ENCODE data around the gene ATP6V1A.

Gene ATP6V1A

GRCh38 chr3:113741620-113742019 lies 5.2 kb upstream of the ATP6V1A start:
- H3K4me1 ChIP-seq (ENCODE audit: control insufficient read depth, low read depth, low read length), result peaks cover 4% of the 10 kb centered on the region
- no peak overlapping the region for H3K27ac ChIP-seq (ENCODE audit: low read depth, low read length)
- H2AK5ac ChIP-seq (ENCODE audit: low read length), result no peak overlapping the region
- no peak overlapping the region for H4K8ac ChIP-seq (ENCODE audit: low read depth, low read length)
- peaks cover 78% of the 10 kb centered on the region for H3K79me2 ChIP-seq (ENCODE audit: control insufficient read depth, insufficient read depth, low read length)
- H2BK15ac ChIP-seq (replicated peaks; ENCODE audit: low read depth), result no peak overlapping the region
- no peak overlapping the region for H3K9ac ChIP-seq (ENCODE audit: low read length)
- H3K23ac ChIP-seq (ENCODE audit: low read length), result no peak overlapping the region
- no peak overlapping the region for H3K56ac ChIP-seq (ENCODE audit: low read length)
- no peak overlapping the region for H4K5ac ChIP-seq (ENCODE audit: low read length)
- H3K18ac ChIP-seq (ENCODE audit: low read length), result no peak overlapping the region
- no peaks in the 10 kb centered on the region for H3K27me3 ChIP-seq (ENCODE audit: insufficient read depth, low read length, poor library complexity)
- DNase-seq, result no peak
- H3K79me1 ChIP-seq (ENCODE audit: low read length), result peaks cover 4% of the 10 kb centered on the region
- no peak overlapping the region for H2BK120ac ChIP-seq (ENCODE audit: low read depth, low read length)
- H2BK5ac ChIP-seq (ENCODE audit: low read length), result no peak overlapping the region
- H3K4ac ChIP-seq (ENCODE audit: low read depth, low read length), result no peak overlapping the region
- no peaks in the 10 kb centered on the region for H3K36me3 ChIP-seq (ENCODE audit: control insufficient read depth, insufficient read depth, low read length)
- H3K4me2 ChIP-seq (ENCODE audit: low read length), result no peak overlapping the region
- no CpG with 5 or more reads among the region's 1 CpG for WGBS (ENCODE audit: extremely low coverage, insufficient coverage, low lambda C conversion rate)
- H3K4me3 ChIP-seq (ENCODE audit: low read length), result no peak overlapping the region

DNA sequence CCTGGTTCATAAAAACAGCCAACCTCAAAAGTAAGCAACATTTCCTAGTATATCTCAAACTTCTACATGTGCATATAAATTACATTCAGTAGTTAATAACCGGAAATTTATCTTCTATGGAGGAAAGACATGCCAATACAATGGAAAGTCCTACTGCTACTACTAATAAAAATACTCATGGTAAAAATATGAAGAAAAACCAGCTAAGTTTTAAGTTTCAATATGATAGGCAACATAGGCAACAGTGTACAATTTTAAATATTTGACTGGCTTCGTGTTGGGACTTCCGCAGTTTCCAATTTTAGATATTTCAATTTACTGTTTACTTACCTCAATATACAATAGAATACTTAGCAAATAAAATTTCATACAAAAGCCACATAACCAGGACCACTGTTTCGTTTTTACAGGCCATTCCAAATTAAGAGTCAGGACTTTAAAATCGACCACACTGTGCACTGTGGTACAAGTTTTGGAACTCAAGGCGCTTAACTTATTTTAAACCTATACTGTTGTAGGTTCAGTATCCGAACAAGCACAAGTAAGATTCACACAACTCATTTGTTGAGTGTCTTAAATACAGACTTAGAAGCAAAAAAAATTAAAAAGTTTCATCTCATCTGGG lies 3.7 kb upstream of the ATP6V1A start:
- Histone ChIP-seq H2BK15ac (replicated peaks; ENCODE audit: low read depth) (no peak overlapping the region), H3K9ac (ENCODE audit: low read length) (peak overlapping the region; percentile 30), H3K27ac (ENCODE audit: low read depth, low read length) (no peak overlapping the region), H3K4ac (ENCODE audit: low read depth, low read length) (no peak overlapping the region), H4K5ac (ENCODE audit: low read length) (no peak overlapping the region), H3K56ac (ENCODE audit: low read length) (no peak overlapping the region), H3K4me2 (ENCODE audit: low read length) (no peak overlapping the region), H2AK5ac (ENCODE audit: low read length) (no peak overlapping the region), H4K8ac (ENCODE audit: low read depth, low read length) (no peak overlapping the region), H3K79me2 (ENCODE audit: control insufficient read depth, insufficient read depth, low read length) (peaks cover 66% of the 10 kb centered on the region), H3K4me3 (ENCODE audit: low read length) (no peak overlapping the region), H2BK5ac (ENCODE audit: low read length) (no peak overlapping the region), H3K4me1 (ENCODE audit: control insufficient read depth, low read depth, low read length) (peaks cover 4% of the 10 kb centered on the region), H3K18ac (ENCODE audit: low read length) (no peak overlapping the region), H3K36me3 (ENCODE audit: control insufficient read depth, insufficient read depth, low read length) (no peaks in the 10 kb centered on the region), H2BK120ac (ENCODE audit: low read depth, low read length) (no peak overlapping the region), H3K23ac (ENCODE audit: low read length) (no peak overlapping the region), H3K79me1 (ENCODE audit: low read length) (peaks cover 10% of the 10 kb centered on the region), H3K27me3 (ENCODE audit: insufficient read depth, low read length, poor library complexity) (no peaks in the 10 kb centered on the region)
- no peak for DNase-seq
- WGBS (ENCODE audit: extremely low coverage, insufficient coverage, low lambda C conversion rate), result no CpG with 5 or more reads among the region's 7 CpGs

- no CpG with 5 or more reads among the region's 35 CpGs for WGBS (ENCODE audit: extremely low coverage, insufficient coverage, low lambda C conversion rate)
These were observed 1.7 kb upstream of the ATP6V1A start for GRCh38 chr3:113744941-113745755.

GRCh38 chr3:113745756-113746547 lies 883 bp upstream of the ATP6V1A start, which contains the start of gene NAA50:
Gene NAA50, minus strand, starts transcription at chr3:113746249. Its CDS starts 300 bp downstream, at chr3:113745949.
- Histone ChIP-seq H3K36me3 (ENCODE audit: control insufficient read depth, insufficient read depth, low read length) (no peaks in the 10 kb centered on the region), H3K23ac (ENCODE audit: low read length) (no peak within 1 kb of the TSS), H2BK120ac (ENCODE audit: low read depth, low read length) (no peak within 1 kb of the TSS), H3K79me1 (ENCODE audit: low read length) (peaks cover 7% of the 10 kb centered on the region), H3K4me3 (ENCODE audit: low read length) (peak within 1 kb of the TSS; percentile 73), H3K18ac (ENCODE audit: low read length) (peak within 1 kb of the TSS; percentile 99), H3K4ac (ENCODE audit: low read depth, low read length) (peak within 1 kb of the TSS; percentile 90), H2AK5ac (ENCODE audit: low read length) (no peak within 1 kb of the TSS), H3K4me2 (ENCODE audit: low read length) (peak within 1 kb of the TSS; percentile 87), H3K4me1 (ENCODE audit: control insufficient read depth, low read depth, low read length) (peaks cover 4% of the 10 kb centered on the region), H2BK5ac (ENCODE audit: low read length) (peak within 1 kb of the TSS; percentile 79), H4K8ac (ENCODE audit: low read depth, low read length) (peak within 1 kb of the TSS; percentile 100), H2BK15ac (replicated peaks; ENCODE audit: low read depth) (no peak within 1 kb of the TSS), H3K27me3 (ENCODE audit: insufficient read depth, low read length, poor library complexity) (no peaks in the 10 kb centered on the region), H3K27ac (ENCODE audit: low read depth, low read length) (peak within 1 kb of the TSS; percentile 86), H3K9ac (ENCODE audit: low read length) (peak within 1 kb of the TSS; percentile 97), H3K79me2 (ENCODE audit: control insufficient read depth, insufficient read depth, low read length) (peaks cover 50% of the 10 kb centered on the region), H3K56ac (ENCODE audit: low read length) (peak within 1 kb of the TSS; percentile 97), H4K5ac (ENCODE audit: low read length) (peak within 1 kb of the TSS; percentile 44)
- peak; percentile 95 for DNase-seq
- WGBS (ENCODE audit: extremely low coverage, insufficient coverage, low lambda C conversion rate), result no CpG with 5 or more reads among the region's 72 CpGs

More at GRCh38 chr3:113744941-113745755, 1.7 kb upstream of the ATP6V1A start:
- Histone ChIP-seq H2BK120ac (ENCODE audit: low read depth, low read length) (no peak overlapping the region), H2AK5ac (ENCODE audit: low read length) (no peak overlapping the region), H3K4me1 (ENCODE audit: control insufficient read depth, low read depth, low read length) (peaks cover 4% of the 10 kb centered on the region), H3K4me2 (ENCODE audit: low read length) (peak overlapping the region; percentile 30), H3K56ac (ENCODE audit: low read length) (peak overlapping the region; percentile 97), H3K9ac (ENCODE audit: low read length) (peak overlapping the region; percentile 97), H3K4me3 (ENCODE audit: low read length) (peak overlapping the region; percentile 73), H3K27me3 (ENCODE audit: insufficient read depth, low read length, poor library complexity) (no peaks in the 10 kb centered on the region), H3K79me2 (ENCODE audit: control insufficient read depth, insufficient read depth, low read length) (peaks cover 57% of the 10 kb centered on the region), H2BK5ac (ENCODE audit: low read length) (no peak overlapping the region), H3K79me1 (ENCODE audit: low read length) (peaks cover 7% of the 10 kb centered on the region), H3K23ac (ENCODE audit: low read length) (no peak overlapping the region), H4K5ac (ENCODE audit: low read length) (no peak overlapping the region), H3K4ac (ENCODE audit: low read depth, low read length) (no peak overlapping the region), H3K18ac (ENCODE audit: low read length) (peak overlapping the region; percentile 94), H3K36me3 (ENCODE audit: control insufficient read depth, insufficient read depth, low read length) (no peaks in the 10 kb centered on the region), H4K8ac (ENCODE audit: low read depth, low read length) (peak overlapping the region; percentile 1), H2BK15ac (replicated peaks; ENCODE audit: low read depth) (no peak overlapping the region), H3K27ac (ENCODE audit: low read depth, low read length) (peak overlapping the region; percentile 85)
- peak; percentile 92 for DNase-seq

DNA sequence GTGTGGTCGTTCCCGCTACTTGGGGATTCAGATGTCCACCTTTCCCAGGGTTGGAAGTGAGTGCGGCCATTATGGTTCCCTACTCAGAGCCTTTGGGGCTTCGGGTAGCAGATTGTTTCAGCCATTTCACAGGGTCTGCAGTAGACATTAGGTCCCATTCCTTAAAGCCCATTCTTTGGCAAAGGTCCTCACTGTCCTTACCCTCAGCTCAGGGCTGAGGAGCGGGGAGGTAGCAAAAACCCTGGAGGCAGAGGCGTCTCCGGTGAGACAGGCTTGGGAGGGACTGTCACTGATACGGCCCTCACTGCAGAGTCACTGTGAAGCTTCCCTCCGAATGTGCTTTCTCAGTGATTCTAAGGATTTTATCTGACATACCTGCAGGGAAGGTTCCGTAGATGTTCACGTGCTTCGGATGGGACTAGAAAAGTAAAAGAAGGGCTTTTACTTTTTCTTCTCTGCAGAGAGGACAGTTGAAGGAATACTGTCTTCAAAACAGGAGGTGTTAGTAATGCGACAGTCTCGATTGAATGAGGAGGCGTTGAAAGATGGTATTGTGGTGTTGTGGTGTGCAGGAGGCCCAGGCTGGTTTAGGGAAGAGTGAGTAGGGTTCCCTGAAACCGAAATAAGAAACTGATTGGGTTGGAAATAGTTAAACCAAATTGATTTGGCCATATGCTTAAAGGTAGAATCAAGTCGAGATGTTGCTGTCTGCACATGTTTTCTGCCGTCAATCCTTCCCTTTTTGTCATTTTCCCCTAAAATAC lies 630 bp downstream of the ATP6V1A start:
- H2BK5ac ChIP-seq (ENCODE audit: low read length), result no peak overlapping the region
- no peak overlapping the region for H3K4ac ChIP-seq (ENCODE audit: low read depth, low read length)
- peak overlapping the region; percentile 92 for H3K56ac ChIP-seq (ENCODE audit: low read length)
- H3K27me3 ChIP-seq (ENCODE audit: insufficient read depth, low read length, poor library complexity), result no peaks in the 10 kb centered on the region
- H3K79me1 ChIP-seq (ENCODE audit: low read length), result peaks cover 6% of the 10 kb centered on the region
- WGBS (ENCODE audit: extremely low coverage, insufficient coverage, low lambda C conversion rate), result no CpG with 5 or more reads among the region's 18 CpGs
- no peak overlapping the region for H2BK15ac ChIP-seq (replicated peaks; ENCODE audit: low read depth)
- no peaks in the 10 kb centered on the region for H3K36me3 ChIP-seq (ENCODE audit: control insufficient read depth, insufficient read depth, low read length)
- H4K5ac ChIP-seq (ENCODE audit: low read length), result no peak overlapping the region
- H3K9ac ChIP-seq (ENCODE audit: low read length), result peak overlapping the region; percentile 78
- H4K8ac ChIP-seq (ENCODE audit: low read depth, low read length), result no peak overlapping the region
- peak overlapping the region; percentile 14 for H3K27ac ChIP-seq (ENCODE audit: low read depth, low read length)
- peaks cover 2% of the 10 kb centered on the region for H3K4me1 ChIP-seq (ENCODE audit: control insufficient read depth, low read depth, low read length)
- H3K4me2 ChIP-seq (ENCODE audit: low read length), result peak overlapping the region; percentile 87
- peak overlapping the region; percentile 50 for H3K4me3 ChIP-seq (ENCODE audit: low read length)
- H2BK120ac ChIP-seq (ENCODE audit: low read depth, low read length), result no peak overlapping the region
- H3K18ac ChIP-seq (ENCODE audit: low read length), result no peak overlapping the region
- no peak overlapping the region for H2AK5ac ChIP-seq (ENCODE audit: low read length)
- peaks cover 36% of the 10 kb centered on the region for H3K79me2 ChIP-seq (ENCODE audit: control insufficient read depth, insufficient read depth, low read length)
- H3K23ac ChIP-seq (ENCODE audit: low read length), result no peak overlapping the region
- peak; percentile 68 for DNase-seq

All from mesendoderm (in vitro differentiated cells).